Tibial nerve (tissue), 4 donors: ENCODE data around the gene CLEC19A. TPM values are rescaled to one million over a fixed set of nuclear protein-coding genes. Genes with fewer than 3 reads are reported as not detected.

Experiments used
- DNase-seq, 2 donors: peaks; one replicate each; pipeline ENCODE4 v3.0.0-alpha.2; 2019; ENCODE audit warnings: low spot score in 2 of 2
- H3K27ac ChIP-seq, 4 donors: fragments of 200-600 bp; sonication (generic) in 3 of 4; one replicate each; pipeline ENCODE4 v1.5.1; 2017 to 2019; ENCODE audit warnings: mild to moderate bottlenecking in 1 of 4
- H3K27me3 ChIP-seq, 2 donors: fragments of 200-600 bp; sonication (generic) in 1 of 2; one replicate each; pipeline versions ENCODE4 v1.5.1 to v1.6.0; 2017 to 2019
- H3K36me3 ChIP-seq, 3 donors: fragments of 200-600 bp; sonication (generic); one replicate each; pipeline ENCODE4 v1.5.1; 2018 to 2019
- H3K4me1 ChIP-seq, 4 donors: fragments of 200-600 bp; sonication (generic) in 3 of 4; one replicate each; pipeline ENCODE4 v1.5.1; 2017 to 2019
- H3K4me3 ChIP-seq, 4 donors: fragments of 200-600 bp; sonication (generic) in 3 of 4; one replicate each; pipeline ENCODE4 v1.5.1; 2017 to 2019; ENCODE audit warnings: mild to moderate bottlenecking in 1 of 4, moderate library complexity in 1 of 4
- H3K9me3 ChIP-seq, 4 donors: fragments of 200-600 bp; sonication (generic) in 3 of 4; one replicate each; pipeline ENCODE4 v1.5.1; 2017 to 2019
- EP300 ChIP-seq, 2 donors: sonication (generic); formaldehyde crosslinking; IDR thresholded peaks; one replicate each; pipeline ENCODE4 v1.6.1; 2017; ENCODE audit warnings: antibody characterized with exemption in 2 of 2, mild to moderate bottlenecking in 1 of 2
- POLR2A ChIP-seq, 2 donors: fragments of 450-650 bp; IDR thresholded peaks; one replicate each; pipeline ENCODE4 v1.6.1; 2017; ENCODE audit warnings: antibody characterized with exemption in 2 of 2, mild to moderate bottlenecking in 2 of 2, moderate library complexity in 2 of 2
- WGBS, 2 donors: methylation state at CpG; one replicate each; pipeline ENCODE4 v1.1.5; 2018; 5-methylcytosine and 5-hydroxymethylcytosine counted together
- total RNA-seq, 4 donors: library from RNA; depleted of rRNA; stranded (reverse); fragments of >200 nt; gene quantifications; one replicate each; pipeline ENCODE4 v1.1.0, GENCODE V29; 2016
- TF ChIP-seq, protein P1 (sequence below), 5 experiments: fragments of 200-600 bp in 3 of 5; fragments of 450-650 bp in 2 of 5; sonication (generic) in 3 of 5; IDR thresholded peaks; one replicate each; pipeline ENCODE4 v1.5.1; 2016 to 2019; ENCODE audit warnings: antibody characterized with exemption in 5 of 5, mild to moderate bottlenecking in 3 of 5, moderate library complexity in 2 of 5

The CLEC19A gene
- total RNA-seq, 4 donors from 2014 or later = not detected

DNA sequence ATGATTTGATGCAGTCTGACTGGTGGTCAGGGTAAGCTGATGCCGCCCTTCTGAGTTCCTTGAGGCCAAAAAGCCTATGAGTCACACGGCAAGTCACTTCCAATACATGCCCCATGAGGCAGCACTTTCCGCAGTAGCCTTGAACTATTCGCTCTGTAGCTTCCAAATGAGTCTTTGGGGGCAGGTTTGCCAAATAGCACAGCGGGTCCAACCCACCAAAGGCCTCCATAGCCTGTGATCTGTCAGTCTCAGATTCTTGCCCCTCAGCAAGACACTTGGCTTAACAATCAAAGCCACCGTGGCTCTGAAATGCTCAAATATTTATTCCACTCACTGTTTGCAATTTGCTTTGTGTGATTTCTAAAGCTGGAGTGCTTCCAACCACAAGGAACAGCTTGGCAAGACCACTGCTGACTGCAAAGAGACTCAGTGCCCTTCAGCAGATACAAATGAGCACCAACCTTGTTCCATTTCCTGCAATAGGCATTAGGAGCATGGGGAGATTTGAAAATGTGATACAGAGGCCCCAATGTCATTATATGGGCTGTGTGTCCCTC is 45.4 kb downstream of the CLEC19A start:
- WGBS, 2 donors = 47% methylated on average over 5 to 6 of the region's 6 CpGs
- H3K27me3 ChIP-seq = no peaks in the 10 kb centered on the region
- no peaks in the 10 kb centered on the region for H3K36me3 ChIP-seq
- no peak overlapping the region for H3K27ac ChIP-seq
- H3K4me1 ChIP-seq = no peaks in the 10 kb centered on the region
- no peak overlapping the region for H3K4me3 ChIP-seq
- DNase-seq = no peak
- peaks cover 0 to 10% (median 2%) of the 10 kb centered on the region in 4 donors for H3K9me3 ChIP-seq
- TF ChIP-seq, protein P1, sequence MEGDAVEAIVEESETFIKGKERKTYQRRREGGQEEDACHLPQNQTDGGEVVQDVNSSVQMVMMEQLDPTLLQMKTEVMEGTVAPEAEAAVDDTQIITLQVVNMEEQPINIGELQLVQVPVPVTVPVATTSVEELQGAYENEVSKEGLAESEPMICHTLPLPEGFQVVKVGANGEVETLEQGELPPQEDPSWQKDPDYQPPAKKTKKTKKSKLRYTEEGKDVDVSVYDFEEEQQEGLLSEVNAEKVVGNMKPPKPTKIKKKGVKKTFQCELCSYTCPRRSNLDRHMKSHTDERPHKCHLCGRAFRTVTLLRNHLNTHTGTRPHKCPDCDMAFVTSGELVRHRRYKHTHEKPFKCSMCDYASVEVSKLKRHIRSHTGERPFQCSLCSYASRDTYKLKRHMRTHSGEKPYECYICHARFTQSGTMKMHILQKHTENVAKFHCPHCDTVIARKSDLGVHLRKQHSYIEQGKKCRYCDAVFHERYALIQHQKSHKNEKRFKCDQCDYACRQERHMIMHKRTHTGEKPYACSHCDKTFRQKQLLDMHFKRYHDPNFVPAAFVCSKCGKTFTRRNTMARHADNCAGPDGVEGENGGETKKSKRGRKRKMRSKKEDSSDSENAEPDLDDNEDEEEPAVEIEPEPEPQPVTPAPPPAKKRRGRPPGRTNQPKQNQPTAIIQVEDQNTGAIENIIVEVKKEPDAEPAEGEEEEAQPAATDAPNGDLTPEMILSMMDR (IDR thresholded peaks at IDR 0.05) = no peak
- TF ChIP-seq EP300 (IDR thresholded peaks at IDR 0.05) (no peak), POLR2A (IDR thresholded peaks at IDR 0.05) (no peak)

DNA sequence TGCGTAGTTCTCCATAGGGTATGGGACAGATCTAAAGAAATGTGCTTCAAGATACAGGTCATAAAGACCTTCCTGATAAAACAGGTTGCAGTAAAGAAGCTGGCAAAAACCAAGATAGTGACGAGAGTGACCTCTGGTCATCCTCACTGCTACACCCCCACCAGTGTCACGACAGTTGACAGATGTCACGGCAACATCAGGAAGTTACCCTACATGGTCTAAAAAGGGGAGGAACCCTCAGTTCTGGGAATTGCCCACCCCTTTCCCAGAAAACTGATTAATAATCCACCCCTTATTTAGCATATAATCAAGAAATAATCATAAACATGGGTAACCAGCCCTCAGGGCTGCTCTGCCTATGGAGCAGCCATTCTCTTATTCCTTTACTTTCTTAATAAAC is 46.3 kb downstream of the CLEC19A start:
- TF ChIP-seq POLR2A (IDR thresholded peaks at IDR 0.05) (no peak), EP300 (IDR thresholded peaks at IDR 0.05) (no peak)
- TF ChIP-seq, protein P1 (IDR thresholded peaks at IDR 0.05) = no peak
- Histone ChIP-seq H3K9me3 (peaks cover 0 to 12% (median 2%) of the 10 kb centered on the region in 4 donors), H3K4me3 (no peak overlapping the region), H3K36me3 (no peaks in the 10 kb centered on the region), H3K27ac (no peak overlapping the region), H3K4me1 (no peaks in the 10 kb centered on the region), H3K27me3 (no peaks in the 10 kb centered on the region)
- DNase-seq = no peak
- WGBS, 2 donors = 79 to 80% methylated on average over 4 of the region's 4 CpGs

DNA sequence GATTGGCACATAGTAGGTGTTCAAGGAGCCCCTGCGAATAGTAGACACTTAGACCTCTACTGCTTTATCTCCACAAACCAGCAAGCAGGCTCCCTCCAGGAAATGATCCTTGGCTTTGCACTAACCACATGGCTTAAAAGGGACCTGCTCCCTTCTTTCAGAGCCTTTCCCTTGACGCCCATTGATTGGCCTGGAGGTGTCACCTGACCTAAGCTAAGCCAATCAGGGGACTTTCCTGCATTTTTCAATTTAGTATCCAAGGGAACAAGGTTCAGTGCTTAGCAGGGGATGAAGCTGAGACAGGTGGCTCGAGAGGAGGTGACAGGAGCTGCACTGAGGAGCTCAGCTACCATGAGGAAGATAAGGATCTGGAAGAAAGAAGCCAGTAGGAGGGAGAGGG is 52.8 kb downstream of the CLEC19A start:
- Histone ChIP-seq H3K4me3 (no peak overlapping the region), H3K27me3 (no peaks in the 10 kb centered on the region), H3K27ac (no peak overlapping the region), H3K4me1 (no peaks in the 10 kb centered on the region), H3K9me3 (peaks cover 0 to 3% (median 0%) of the 10 kb centered on the region in 4 donors), H3K36me3 (no peaks in the 10 kb centered on the region)
- TF ChIP-seq POLR2A (IDR thresholded peaks at IDR 0.05) (no peak), EP300 (IDR thresholded peaks at IDR 0.05) (no peak)
- TF ChIP-seq, protein P1 (IDR thresholded peaks at IDR 0.05) = no peak
- no peak for DNase-seq
- WGBS, 2 donors = 65 to 70% methylated on average over 3 of the region's 3 CpGs

GRCh38 chr16:19344224-19344801 is 58.8 kb downstream of the CLEC19A start:
- Histone ChIP-seq H3K27me3 (no peaks in the 10 kb centered on the region), H3K36me3 (no peaks in the 10 kb centered on the region), H3K9me3 (no peaks in the 10 kb centered on the region), H3K27ac (no peak overlapping the region), H3K4me3 (no peak overlapping the region), H3K4me1 (no peaks in the 10 kb centered on the region)
- DNase-seq = no peak
- WGBS, 2 donors = 64 to 70% methylated on average over 9 of the region's 9 CpGs
- no peak for TF ChIP-seq POLR2A (IDR thresholded peaks at IDR 0.05)

- no peaks in the 10 kb centered on the region for H3K36me3 ChIP-seq
- DNase-seq = no peak
- WGBS, 2 donors = 68 to 71% methylated on average over 4 of the region's 4 CpGs
Observed at GRCh38 chr16:19344980-19345379, 59.4 kb downstream of the CLEC19A start.

More at GRCh38 chr16:19344980-19345379, 59.4 kb downstream of the CLEC19A start:
- Histone ChIP-seq H3K4me1 (no peaks in the 10 kb centered on the region), H3K9me3 (no peaks in the 10 kb centered on the region), H3K27ac (no peak overlapping the region), H3K27me3 (no peaks in the 10 kb centered on the region), H3K4me3 (no peak overlapping the region)
- TF ChIP-seq POLR2A (IDR thresholded peaks at IDR 0.05) (no peak), EP300 (IDR thresholded peaks at IDR 0.05) (no peak)
- TF ChIP-seq, protein P1 (IDR thresholded peaks at IDR 0.05) = no peak
